Heart left ventricle (tissue), 16 donors: ENCODE results near the gene CREB3L1. TPM values are rescaled to one million over a fixed set of nuclear protein-coding genes. Genes with fewer than 3 reads are reported as not detected.
A peak's percentile ranks its signal among the peaks of the same experiment; 100 is the strongest.

Experiments
- ATAC-seq, 4 donors: fragments of 200-7000 bp; cut with Tn5 transposase; one replicate each; pipeline ENCODE4 v1.9.1; 2020 to 2022; ENCODE audit warnings: moderate library complexity in 4 of 4, mild to moderate bottlenecking in 3 of 4, moderate number of reproducible peaks in 1 of 4
- DNase-seq, 5 donors: peaks; one replicate each; pipeline ENCODE4 v3.0.0-alpha.2; 2020
- H3K27ac ChIP-seq, 12 donors: fragments of 200-600 bp; sonication (generic) in 4 of 12; one replicate each; pipeline versions ENCODE4 v1.5.0 to v1.8.0; 2016 to 2022; ENCODE audit warnings: mild to moderate bottlenecking in 2 of 12
- H3K27me3 ChIP-seq, 9 donors: fragments of 200-600 bp; sonication (generic) in 2 of 9; one replicate each; pipeline versions ENCODE4 v1.5.1 to v1.8.0; 2016 to 2022; ENCODE audit warnings: mild to moderate bottlenecking in 3 of 9
- H3K36me3 ChIP-seq, 9 donors: fragments of 200-600 bp; sonication (generic) in 2 of 9; one replicate each; pipeline versions ENCODE4 v1.5.0 to v1.8.0; 2018 to 2022; ENCODE audit warnings: mild to moderate bottlenecking in 2 of 9
- H3K4me1 ChIP-seq, 12 donors: fragments of 200-600 bp; sonication (generic) in 4 of 12; one replicate each; pipeline versions ENCODE4 v1.5.0 to v1.8.0; 2016 to 2022; ENCODE audit warnings: mild to moderate bottlenecking in 3 of 12
- H3K4me3 ChIP-seq, 12 donors: fragments of 200-600 bp; sonication (generic) in 4 of 12; one replicate each; pipeline versions ENCODE4 v1.5.0 to v1.8.0; 2017 to 2022; ENCODE audit warnings: mild to moderate bottlenecking in 9 of 12, moderate library complexity in 4 of 12
- H3K9me3 ChIP-seq, 12 donors: fragments of 200-600 bp; sonication (generic) in 4 of 12; one replicate each; pipeline versions ENCODE4 v1.5.0 to v1.8.0; 2016 to 2022; ENCODE audit warnings: mild to moderate bottlenecking in 1 of 12
- POLR2A ChIP-seq, 2 donors: fragments of 450-650 bp; IDR thresholded peaks; one replicate each; pipeline ENCODE4 v1.6.1; 2017; ENCODE audit warnings: antibody characterized with exemption in 2 of 2, mild to moderate bottlenecking in 2 of 2, moderate library complexity in 2 of 2
- WGBS, 4 donors: extraction: QIAGEN DNeasy Blood & Tissue Kit in 2 of 4; methylation state at CpG; one replicate each; pipeline versions ENCODE4 v1.1.5 to v1.1.7; 2013 to 2018; 5-methylcytosine and 5-hydroxymethylcytosine counted together
- intact Hi-C, 10 donors: fragments of 100-400 bp; cut with DNase I; formaldehyde crosslinking; loops; one replicate each; pipeline versions ENCODE4 v1.11.1 to v1.14.2; 2022
- polyA plus RNA-seq, 2 donors: library from polyadenylated mRNA; stranded (reverse); fragments of 200-250 nt; gene quantifications; one replicate each; pipeline ENCODE4 v1.2.3, GENCODE V29; 2013
- total RNA-seq, 9 donors: library from RNA; depleted of rRNA in 2 of 9; stranded (reverse); fragments of >200 nt in 2 of 9; fragmentation: NEBNext Ultra II Directional in 3 of 9; extraction: Animal tissue kit (Norgen Biotek cat#: 25700) in 3 of 9; gene quantifications; one replicate each; pipeline versions ENCODE4 v1.1.0 to v1.2.4, GENCODE V29; 2016 to 2023
- TF ChIP-seq, protein P1 (sequence below), 12 donors: fragments of 200-600 bp; sonication (generic) in 4 of 12; IDR thresholded peaks; one replicate each; pipeline versions ENCODE4 v1.5.0 to v1.8.0; 2018 to 2022; ENCODE audit warnings: antibody characterized with exemption in 12 of 12, mild to moderate bottlenecking in 5 of 12
- donor health status: ischemic (EF 13 %, LVEDD 7.1; RV severe dilation, severe dysfunction).
- donor health status: healthy with polysubstance abuse.
- donor health status: DM: no; HTN: yes; CAD: no.
- donor health status: DM: no; HTN: no; CAD: no.
- donor health status: ischemic (EF 25% LVEDD 6.9; RV normal size, moderate dysfunction).
- donor health status: ischemic (EF 25% LVEDD 5.7; RV mildly dilated, moderate dysfunction).
- donor health status: healthy.
- donor health status: DM: yes; HTN: yes; CAD: no.
- donor health status: ischemic (EF 35%, LVEDD 5.7; RV mildly dilated, moderate dysfunction).
- donor health status: nonischemic (EF 11% LVEDD 7.7; RV severe dilation, severe dysfunction).
- donor health status: DM: yes; HTN: yes; CAD: no.
- donor health status: PGD.
- donor health status: ischemic (EF 29% LVEDD 5.4; RV normal size, mild dysfunction).
- donor health status: nonischemic (EF 23%, LVEDD 6.1; RV moderate dilation, normal function).

CREB3L1 gene
- total and polyA plus RNA-seq, 11 donors = 7.4 to 31.9 (median 23.3) TPM

DNA sequence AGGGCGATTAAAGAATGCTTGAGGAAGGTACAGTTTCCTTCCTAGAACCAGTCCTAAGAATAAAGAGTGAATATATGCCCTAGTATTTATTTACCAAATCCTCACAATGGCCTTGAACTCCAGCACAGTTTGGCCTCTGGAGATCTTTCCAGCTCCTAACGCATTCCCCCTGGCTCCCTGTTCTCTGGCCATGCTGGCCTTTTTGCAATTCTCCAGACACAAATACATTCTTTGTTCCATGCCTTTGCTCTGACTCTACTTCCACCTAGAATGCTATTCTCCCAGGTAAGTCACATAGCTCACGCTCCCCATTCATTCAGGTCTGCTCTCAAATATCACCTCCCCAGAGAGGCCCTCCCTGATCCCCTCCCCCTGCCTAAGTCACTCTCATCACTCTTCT, 66.1 kb downstream of the CREB3L1 start:
- Histone ChIP-seq H3K27me3 (no peaks in the 10 kb centered on the region), H3K4me1 (peaks cover 5 to 77% (median 49%) of the 10 kb centered on the region in 12 donors), H3K27ac (peak overlapping the region in 5 of 12 donors; percentile 47 to 95 (median 75)), H3K4me3 (no peak overlapping the region), H3K9me3 (no peaks in the 10 kb centered on the region), H3K36me3 (no peaks in the 10 kb centered on the region)
- 75 to 89% (median 82%) methylated on average over 3 of the region's 3 CpGs for WGBS, 4 donors
- ATAC-seq (no peak), DNase-seq (no peak)
- no peak for TF ChIP-seq POLR2A (IDR thresholded peaks at IDR 0.05)
- TF ChIP-seq, protein P1, sequence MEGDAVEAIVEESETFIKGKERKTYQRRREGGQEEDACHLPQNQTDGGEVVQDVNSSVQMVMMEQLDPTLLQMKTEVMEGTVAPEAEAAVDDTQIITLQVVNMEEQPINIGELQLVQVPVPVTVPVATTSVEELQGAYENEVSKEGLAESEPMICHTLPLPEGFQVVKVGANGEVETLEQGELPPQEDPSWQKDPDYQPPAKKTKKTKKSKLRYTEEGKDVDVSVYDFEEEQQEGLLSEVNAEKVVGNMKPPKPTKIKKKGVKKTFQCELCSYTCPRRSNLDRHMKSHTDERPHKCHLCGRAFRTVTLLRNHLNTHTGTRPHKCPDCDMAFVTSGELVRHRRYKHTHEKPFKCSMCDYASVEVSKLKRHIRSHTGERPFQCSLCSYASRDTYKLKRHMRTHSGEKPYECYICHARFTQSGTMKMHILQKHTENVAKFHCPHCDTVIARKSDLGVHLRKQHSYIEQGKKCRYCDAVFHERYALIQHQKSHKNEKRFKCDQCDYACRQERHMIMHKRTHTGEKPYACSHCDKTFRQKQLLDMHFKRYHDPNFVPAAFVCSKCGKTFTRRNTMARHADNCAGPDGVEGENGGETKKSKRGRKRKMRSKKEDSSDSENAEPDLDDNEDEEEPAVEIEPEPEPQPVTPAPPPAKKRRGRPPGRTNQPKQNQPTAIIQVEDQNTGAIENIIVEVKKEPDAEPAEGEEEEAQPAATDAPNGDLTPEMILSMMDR (IDR thresholded peaks at IDR 0.05) = no peak
- intact Hi-C loops = no loop called here

DNA sequence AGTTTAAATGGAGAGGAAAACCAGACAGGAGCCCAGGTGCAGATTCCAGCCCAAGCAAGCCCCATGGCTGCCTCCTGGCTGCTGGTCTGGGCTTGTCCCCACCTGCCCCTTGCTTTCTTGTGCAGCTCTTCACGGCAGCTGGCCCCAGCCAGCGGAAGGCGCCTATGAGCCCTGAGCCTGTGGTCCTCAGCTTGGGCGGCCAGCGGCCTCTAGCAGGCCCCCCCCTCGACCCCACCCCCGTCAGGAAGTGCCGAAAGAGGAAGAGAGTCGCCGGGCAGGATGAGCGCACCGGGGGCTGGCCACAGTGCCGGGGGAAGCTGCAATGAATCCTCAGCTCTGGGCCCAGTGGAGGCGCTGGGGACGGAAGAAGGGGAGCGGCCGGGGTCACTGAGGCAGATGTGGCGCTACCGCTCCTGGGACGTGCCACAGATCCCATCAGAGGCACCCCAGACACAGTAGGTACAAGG, 67.7 kb downstream of the CREB3L1 start:
- intact Hi-C loops = no loop called here
- H3K27ac ChIP-seq = peak overlapping the region; percentile 51 to 93 (median 84)
- no peaks in the 10 kb centered on the region for H3K27me3 ChIP-seq
- H3K4me3 ChIP-seq = peak overlapping the region; percentile 22 to 93 (median 62)
- TF ChIP-seq, protein P1 (IDR thresholded peaks at IDR 0.05) = peak in 4 of 12 donors; percentile 5 to 41 (median 22)
- TF ChIP-seq POLR2A (IDR thresholded peaks at IDR 0.05) = peak in 1 of 2 donors; percentile 60
- no peaks in the 10 kb centered on the region for H3K9me3 ChIP-seq
- no peaks in the 10 kb centered on the region for H3K36me3 ChIP-seq
- ATAC-seq (peak; percentile 8 to 69 (median 28)), DNase-seq (peak; percentile 78 to 87 (median 82))
- WGBS, 4 donors = 46 to 72% (median 54%) methylated on average over 12 to 20 of the region's 20 CpGs
- H3K4me1 ChIP-seq = peaks cover 0 to 77% (median 47%) of the 10 kb centered on the region in 12 donors

GRCh38 chr11:46345881-46346484, 68.5 kb downstream of the CREB3L1 start:
- intact Hi-C loops = no loop called here
- peak in 2 of 4 donors; percentile 0 to 5 for ATAC-seq

More at GRCh38 chr11:46345881-46346484, 68.5 kb downstream of the CREB3L1 start:
- 55 to 62% (median 62%) methylated on average over 10 of the region's 10 CpGs for WGBS, 4 donors
- Histone ChIP-seq H3K4me3 (peak overlapping the region; percentile 22 to 93 (median 62)), H3K27ac (peak overlapping the region; percentile 51 to 93 (median 84)), H3K9me3 (no peaks in the 10 kb centered on the region), H3K36me3 (peaks cover 0 to 2% (median 0%) of the 10 kb centered on the region in 9 donors), H3K27me3 (no peaks in the 10 kb centered on the region), H3K4me1 (peaks cover 0 to 78% (median 50%) of the 10 kb centered on the region in 12 donors)
- no peak for DNase-seq
- no peak for TF ChIP-seq POLR2A (IDR thresholded peaks at IDR 0.05)
- TF ChIP-seq, protein P1 (IDR thresholded peaks at IDR 0.05) = no peak
